Esophagus squamous epithelium (tissue), 4 donors: ENCODE results near the gene SPATA22.
"Not testable (repeated sequence)": the region's sequence is repeated elsewhere in the genome, so short reads cannot be mapped to it uniquely, and the experiment has no call there.

ENCODE experiments used
- POLR2A ChIP-seq, 4 donors: fragments of 450-650 bp; IDR thresholded peaks; one replicate each; pipeline ENCODE4 v1.6.1; 2017; ENCODE audit warnings: antibody characterized with exemption in 4 of 4, mild to moderate bottlenecking in 4 of 4, moderate library complexity in 3 of 4
- TF ChIP-seq, protein P1 (sequence below), 6 experiments: fragments of 450-650 bp in 4 of 6; fragments of 200-600 bp in 2 of 6; sonication (generic) in 2 of 6; IDR thresholded peaks; one replicate each; pipeline ENCODE4 v1.5.1; 2016 to 2019; ENCODE audit warnings: antibody characterized with exemption in 6 of 6, mild to moderate bottlenecking in 4 of 6, moderate library complexity in 4 of 6

DNA sequence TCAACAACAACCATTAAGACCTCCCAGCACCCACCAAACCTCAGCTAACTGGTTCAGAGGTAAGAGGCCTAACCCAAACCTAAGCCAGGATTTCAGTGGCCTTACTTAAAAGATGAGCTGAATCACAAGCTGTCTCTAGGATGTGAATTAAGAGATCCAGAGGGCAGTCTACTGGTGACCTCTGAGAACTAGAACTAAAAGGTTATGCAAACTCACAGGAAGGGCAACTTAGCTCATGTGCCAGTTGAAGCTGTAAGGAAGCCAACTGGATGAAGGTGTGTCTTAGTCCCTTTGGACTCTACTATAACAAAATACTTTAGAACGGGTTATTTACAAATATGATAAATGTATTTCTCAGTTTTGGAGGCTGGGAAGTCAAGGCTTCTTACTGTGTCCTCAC is 5.3 kb downstream of the SPATA22 start:
- TF ChIP-seq, protein P1, sequence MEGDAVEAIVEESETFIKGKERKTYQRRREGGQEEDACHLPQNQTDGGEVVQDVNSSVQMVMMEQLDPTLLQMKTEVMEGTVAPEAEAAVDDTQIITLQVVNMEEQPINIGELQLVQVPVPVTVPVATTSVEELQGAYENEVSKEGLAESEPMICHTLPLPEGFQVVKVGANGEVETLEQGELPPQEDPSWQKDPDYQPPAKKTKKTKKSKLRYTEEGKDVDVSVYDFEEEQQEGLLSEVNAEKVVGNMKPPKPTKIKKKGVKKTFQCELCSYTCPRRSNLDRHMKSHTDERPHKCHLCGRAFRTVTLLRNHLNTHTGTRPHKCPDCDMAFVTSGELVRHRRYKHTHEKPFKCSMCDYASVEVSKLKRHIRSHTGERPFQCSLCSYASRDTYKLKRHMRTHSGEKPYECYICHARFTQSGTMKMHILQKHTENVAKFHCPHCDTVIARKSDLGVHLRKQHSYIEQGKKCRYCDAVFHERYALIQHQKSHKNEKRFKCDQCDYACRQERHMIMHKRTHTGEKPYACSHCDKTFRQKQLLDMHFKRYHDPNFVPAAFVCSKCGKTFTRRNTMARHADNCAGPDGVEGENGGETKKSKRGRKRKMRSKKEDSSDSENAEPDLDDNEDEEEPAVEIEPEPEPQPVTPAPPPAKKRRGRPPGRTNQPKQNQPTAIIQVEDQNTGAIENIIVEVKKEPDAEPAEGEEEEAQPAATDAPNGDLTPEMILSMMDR (IDR thresholded peaks at IDR 0.05), result not testable (repeated sequence)
- not testable (repeated sequence) for TF ChIP-seq POLR2A (IDR thresholded peaks at IDR 0.05)
